Prostate gland (tissue), 2 donors: ENCODE data around the gene OR10H5. TPM values are rescaled to one million over a fixed set of nuclear protein-coding genes. Genes with fewer than 3 reads are reported as not detected.

Experiments
- DNase-seq: peaks from one replicate; pipeline ENCODE4 v3.0.0-alpha.2; 2019; ENCODE audit warnings: low spot score
- H3K27ac ChIP-seq, 2 donors: fragments of 200-600 bp; sonication (generic); 2 replicates each; pipeline ENCODE4 v1.5.1; 2017 to 2019
- H3K27me3 ChIP-seq: fragments of 200-600 bp; sonication (generic); replicated peaks from 2 replicates; pipeline ENCODE4 v1.5.1; 2019; ENCODE audit not compliant: insufficient read depth
- H3K36me3 ChIP-seq, 2 donors: fragments of 200-600 bp; sonication (generic); 1 replicate in 1 of 2; 2 replicates in 1 of 2; pipeline versions ENCODE4 v1.5.1 to v1.8.1; 2017 to 2019
- H3K4me1 ChIP-seq: fragments of 200-600 bp; sonication (generic); replicated peaks from 2 replicates; pipeline ENCODE4 v1.5.1; 2019
- H3K4me3 ChIP-seq, 2 donors: fragments of 200-600 bp; sonication (generic); 2 replicates each; pipeline ENCODE4 v1.5.1; 2017 to 2019
- H3K9me3 ChIP-seq: fragments of 200-600 bp; sonication (generic); 2 replicates; pipeline ENCODE4 v1.5.1; 2017
- POLR2A ChIP-seq: fragments of 450-650 bp; IDR thresholded peaks from one replicate; pipeline ENCODE4 v1.6.1; 2016; ENCODE audit warnings: antibody characterized with exemption, mild to moderate bottlenecking
- POLR2AphosphoS5 ChIP-seq: sonication (generic); formaldehyde crosslinking; IDR thresholded peaks from one replicate; pipeline ENCODE4 v1.6.1; 2017; ENCODE audit warnings: antibody characterized with exemption
- WGBS: methylation state at CpG from one replicate; pipeline ENCODE4 v1.1.5; 2018; 5-methylcytosine and 5-hydroxymethylcytosine counted together
- intact Hi-C: fragments of 100-400 bp; cut with DNase I; formaldehyde crosslinking; loops from one replicate; pipeline ENCODE4 v1.14.2; 2022
- total RNA-seq, 2 donors: library from RNA; depleted of rRNA; stranded (reverse); fragments of >200 nt; gene quantifications; one replicate each; pipeline ENCODE4 v1.1.0, GENCODE V29; 2016
- TF ChIP-seq, protein P1 (sequence below), 4 experiments: fragments of 200-600 bp in 2 of 4; fragments of 450-650 bp in 2 of 4; sonication (generic) in 2 of 4; IDR thresholded peaks; 1 replicate in 3 of 4; 2 replicates in 1 of 4; pipeline ENCODE4 v1.5.1; 2016 to 2019; ENCODE audit warnings: antibody characterized with exemption in 4 of 4, mild to moderate bottlenecking in 2 of 4, moderate library complexity in 2 of 4

The OR10H5 gene
- total RNA-seq, 2 donors from 2014 or later = not detected

- peak; percentile 58 for DNase-seq
- TF ChIP-seq POLR2A (no peak), POLR2AphosphoS5 (peak; percentile 44)
- TF ChIP-seq, protein P1, sequence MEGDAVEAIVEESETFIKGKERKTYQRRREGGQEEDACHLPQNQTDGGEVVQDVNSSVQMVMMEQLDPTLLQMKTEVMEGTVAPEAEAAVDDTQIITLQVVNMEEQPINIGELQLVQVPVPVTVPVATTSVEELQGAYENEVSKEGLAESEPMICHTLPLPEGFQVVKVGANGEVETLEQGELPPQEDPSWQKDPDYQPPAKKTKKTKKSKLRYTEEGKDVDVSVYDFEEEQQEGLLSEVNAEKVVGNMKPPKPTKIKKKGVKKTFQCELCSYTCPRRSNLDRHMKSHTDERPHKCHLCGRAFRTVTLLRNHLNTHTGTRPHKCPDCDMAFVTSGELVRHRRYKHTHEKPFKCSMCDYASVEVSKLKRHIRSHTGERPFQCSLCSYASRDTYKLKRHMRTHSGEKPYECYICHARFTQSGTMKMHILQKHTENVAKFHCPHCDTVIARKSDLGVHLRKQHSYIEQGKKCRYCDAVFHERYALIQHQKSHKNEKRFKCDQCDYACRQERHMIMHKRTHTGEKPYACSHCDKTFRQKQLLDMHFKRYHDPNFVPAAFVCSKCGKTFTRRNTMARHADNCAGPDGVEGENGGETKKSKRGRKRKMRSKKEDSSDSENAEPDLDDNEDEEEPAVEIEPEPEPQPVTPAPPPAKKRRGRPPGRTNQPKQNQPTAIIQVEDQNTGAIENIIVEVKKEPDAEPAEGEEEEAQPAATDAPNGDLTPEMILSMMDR (IDR thresholded peaks at IDR 0.05) = peak; percentile 11 to 86 (median 57)
- Histone ChIP-seq H3K27ac (peak overlapping the region in 1 of 2 donors; percentile 12), H3K4me1 (no peaks in the 10 kb centered on the region), H3K36me3 (no peaks in the 10 kb centered on the region), H3K4me3 (no peak overlapping the region), H3K27me3 (no peaks in the 10 kb centered on the region), H3K9me3 (no peaks in the 10 kb centered on the region)
- intact Hi-C loops = no loop called here
- WGBS = 17% methylated on average over 6 of the region's 6 CpGs
These were observed 24.7 kb downstream of the OR10H5 start for GRCh38 chr19:15812060-15812722.

DNA sequence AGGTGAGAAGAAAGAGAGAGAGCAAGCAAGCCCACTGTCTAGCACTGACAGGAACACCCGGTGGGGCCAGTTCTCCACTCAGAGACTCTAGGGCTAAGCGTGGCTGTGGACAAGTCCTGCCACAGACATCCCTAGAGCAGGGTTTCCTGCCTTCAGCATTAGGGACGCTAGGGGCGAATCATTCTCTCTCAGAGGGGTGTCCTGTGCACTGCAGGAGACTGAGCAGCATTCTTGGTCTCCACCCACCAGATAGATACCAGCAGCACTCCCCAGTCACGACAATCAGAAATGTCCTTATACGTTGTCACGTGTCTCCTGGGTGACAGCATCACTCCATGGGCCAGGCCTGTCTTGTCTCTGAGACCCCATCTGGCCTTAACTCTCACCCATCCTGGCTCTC lies 26.5 kb downstream of the OR10H5 start:
- Histone ChIP-seq H3K9me3 (no peaks in the 10 kb centered on the region), H3K27me3 (no peaks in the 10 kb centered on the region), H3K27ac (no peak overlapping the region), H3K36me3 (no peaks in the 10 kb centered on the region), H3K4me1 (no peaks in the 10 kb centered on the region), H3K4me3 (no peak overlapping the region)
- 45% methylated on average over 7 of the region's 7 CpGs for WGBS
- TF ChIP-seq POLR2AphosphoS5 (no peak), POLR2A (no peak)
- TF ChIP-seq, protein P1 (IDR thresholded peaks at IDR 0.05) = no peak
- DNase-seq = no peak
- intact Hi-C loops = no loop called here

DNA sequence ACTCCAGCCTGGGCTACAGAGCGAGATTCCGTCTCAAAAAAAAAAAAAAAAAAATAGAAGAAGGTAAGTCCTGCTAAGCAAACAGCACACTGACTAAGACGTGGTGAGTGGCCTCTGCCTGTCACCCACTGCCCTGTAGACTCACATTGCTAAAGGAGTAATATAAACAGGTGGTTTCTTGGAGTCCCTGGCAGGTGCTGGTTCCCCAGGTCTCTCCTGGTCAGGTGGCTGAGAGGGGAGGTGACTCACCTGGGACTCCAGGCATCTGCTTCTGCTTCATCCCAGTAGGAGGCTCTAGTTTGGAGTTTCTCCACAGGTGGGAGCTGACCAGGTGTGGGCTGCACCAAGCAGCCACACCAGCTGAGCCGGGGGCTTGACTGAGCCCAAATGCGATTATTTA lies 27.8 kb downstream of the OR10H5 start, which contains the start of gene OR10H1:
OR10H1 (minus strand) TSS at position 359 of the 400 bp plus-strand sequence. CDS start 7,627 bp downstream, outside the sequence.
- Histone ChIP-seq H3K4me1 (no peaks in the 10 kb centered on the region), H3K27me3 (no peaks in the 10 kb centered on the region), H3K4me3 (no peak within 1 kb of the TSS), H3K27ac (no peak within 1 kb of the TSS), H3K9me3 (no peaks in the 10 kb centered on the region), H3K36me3 (no peaks in the 10 kb centered on the region)
- intact Hi-C loops = no loop called here
- peak; percentile 16 for DNase-seq
- TF ChIP-seq, protein P1 (IDR thresholded peaks at IDR 0.05) = no peak
- no peak for TF ChIP-seq POLR2AphosphoS5
- 65% methylated on average over 5 of the region's 5 CpGs for WGBS

DNA sequence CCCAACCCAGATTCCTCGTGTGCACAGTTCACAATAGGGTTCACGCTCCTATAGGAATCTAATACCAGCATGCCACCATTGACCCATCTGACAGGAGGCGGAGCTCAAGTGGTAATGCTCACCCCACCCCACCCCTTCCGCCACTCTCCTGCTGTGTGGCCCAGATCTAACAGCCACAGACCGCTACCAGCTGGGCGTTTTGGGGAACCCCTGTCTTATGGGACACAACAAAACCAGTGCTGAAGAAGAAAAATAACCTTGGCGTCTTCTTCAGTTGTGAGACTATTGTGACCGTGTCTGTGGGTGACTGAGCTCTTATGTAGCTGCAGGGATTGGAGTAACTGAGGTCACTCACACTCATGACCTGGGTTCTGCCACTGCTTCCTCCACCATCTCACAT lies 33.2 kb downstream of the OR10H5 start:
- no peaks in the 10 kb centered on the region for H3K4me1 ChIP-seq
- H3K4me3 ChIP-seq = no peak overlapping the region
- intact Hi-C loops = no loop called here
- DNase-seq = no peak
- WGBS = 88% methylated on average over 8 of the region's 8 CpGs
- no peaks in the 10 kb centered on the region for H3K27me3 ChIP-seq
- H3K9me3 ChIP-seq = no peaks in the 10 kb centered on the region
- TF ChIP-seq POLR2A = no peak
- TF ChIP-seq, protein P1 (IDR thresholded peaks at IDR 0.05) = no peak
- H3K27ac ChIP-seq = no peak overlapping the region
- H3K36me3 ChIP-seq = no peaks in the 10 kb centered on the region

DNA sequence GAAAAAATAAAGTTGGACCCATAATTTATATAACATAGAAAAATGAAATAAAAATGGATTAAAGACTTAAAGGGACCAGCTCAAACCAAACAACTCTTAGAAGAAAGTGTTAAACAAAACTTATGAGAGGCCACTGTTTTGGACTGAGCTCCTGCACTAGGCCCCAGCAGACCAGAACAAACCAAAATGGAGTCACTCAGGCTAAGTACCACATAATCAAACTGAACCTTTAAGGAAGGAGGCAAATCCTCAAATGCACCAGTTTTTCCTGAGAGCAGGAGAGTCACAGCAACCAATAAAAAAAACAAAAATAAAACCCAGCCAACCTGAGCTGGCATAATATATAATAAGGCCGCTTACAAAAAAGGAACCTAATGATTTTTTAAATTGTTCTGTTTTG lies 38.3 kb downstream of the OR10H5 start:
- Histone ChIP-seq H3K9me3 (no peaks in the 10 kb centered on the region), H3K27me3 (no peaks in the 10 kb centered on the region), H3K36me3 (no peaks in the 10 kb centered on the region), H3K27ac (no peak overlapping the region), H3K4me3 (no peak overlapping the region), H3K4me1 (no peaks in the 10 kb centered on the region)
- TF ChIP-seq, protein P1 (IDR thresholded peaks at IDR 0.05) = no peak
- TF ChIP-seq POLR2A = no peak
- WGBS = 85% methylated on average over 1 of the region's 1 CpG
- intact Hi-C loops = no loop called here
- DNase-seq = no peak
